SK-N-SH (cell line): ENCODE measurements around the gene MAPRE2. TPM values are rescaled to one million over a fixed set of nuclear protein-coding genes. Genes with fewer than 3 reads are reported as not detected.

Experiments
- CTCF ChIA-PET: fragments of 300-600, 350-600 bp; formaldehyde crosslinking; extraction: SDS; loops from one replicate; lab custom pipeline; 2021; lab: Yijun Ruan, JAX
- POLR2A ChIA-PET: fragments of 350-600 bp; sonication (Branson Sonifier 250); formaldehyde crosslinking; extraction: SDS; loops from one replicate; lab custom pipeline; 2020; ENCODE audit warnings: antibody characterized with exemption, inconsistent platforms; lab: Yijun Ruan, JAX
- DNase-seq: peaks from one replicate; pipeline ENCODE4 v3.0.0; 2012
- H2AFZ ChIP-seq: fragments of 200-600 bp; sonication (generic); 2 replicates; pipeline ENCODE4 v1.8.1; 2016; ENCODE audit warnings: antibody characterized with exemption, mild to moderate bottlenecking, low read depth
- H3F3A ChIP-seq: fragments of 200-600 bp; sonication (generic); replicated peaks from 2 replicates; pipeline ENCODE3; 2016; ENCODE audit warnings: antibody characterized with exemption, mild to moderate bottlenecking; ENCODE audit not compliant: insufficient read depth
- H3K27ac ChIP-seq, 2 experiments: fragments of 200-500 bp in 1 of 2; fragments of 200-600 bp in 1 of 2; sonication (Bioruptor generic) in 1 of 2; sonication (generic), shearing (Covaris generic) in 1 of 2; 2 replicates each; pipeline versions ENCODE4 v1.5.1 to v1.6.1; 2014 to 2016; ENCODE audit warnings: low read depth in 2 of 2, inconsistent platforms in 1 of 2, low read length in 1 of 2, mild to moderate bottlenecking in 1 of 2, mixed read lengths in 1 of 2
- H3K27me3 ChIP-seq: fragments of 200-600 bp; sonication (generic), shearing (Covaris generic); 2 replicates; pipeline ENCODE4 v1.6.1; 2016; ENCODE audit warnings: mixed run types; ENCODE audit not compliant: insufficient read depth
- H3K36me3 ChIP-seq, 2 experiments: fragments of 200-500 bp in 1 of 2; fragments of 200-600 bp in 1 of 2; sonication (Bioruptor generic) in 1 of 2; sonication (generic) in 1 of 2; replicated peaks in 1 of 2; 2 replicates each; pipeline versions ENCODE3 to v1.5.1; 2014 to 2016; ENCODE audit warnings: low read length in 1 of 2, mild to moderate bottlenecking in 1 of 2; ENCODE audit not compliant: insufficient read depth in 2 of 2, control insufficient read depth in 1 of 2
- H3K4me1 ChIP-seq, 2 experiments: fragments of 200-500 bp in 1 of 2; fragments of 200-600 bp in 1 of 2; sonication (Bioruptor generic) in 1 of 2; sonication (generic), shearing (Covaris generic) in 1 of 2; 2 replicates each; pipeline versions ENCODE4 v1.5.1 to v1.6.1; 2014 to 2016; ENCODE audit warnings: low read depth in 1 of 2, low read length in 1 of 2, mixed run types in 1 of 2; ENCODE audit not compliant: insufficient read depth in 2 of 2, control insufficient read depth in 1 of 2
- H3K4me2 ChIP-seq: fragments of 200-600 bp; sonication (generic), shearing (Covaris generic); 2 replicates; pipeline ENCODE4 v1.6.1; 2017; ENCODE audit warnings: mixed run types
- H3K4me3 ChIP-seq, 2 experiments: fragments of 200-500 bp in 1 of 2; fragments of 200-600 bp in 1 of 2; sonication (Bioruptor generic) in 1 of 2; sonication (generic), shearing (Covaris generic) in 1 of 2; 2 replicates each; pipeline versions ENCODE4 v1.5.1 to v1.8.1; 2014 to 2016; ENCODE audit warnings: low read depth in 2 of 2, inconsistent platforms in 1 of 2, low read length in 1 of 2, mild to moderate bottlenecking in 1 of 2, mixed read lengths in 1 of 2, moderate library complexity in 1 of 2
- H3K79me2 ChIP-seq: fragments of 200-600 bp; sonication (generic); 2 replicates; pipeline ENCODE4 v1.8.1; 2017; ENCODE audit warnings: mild to moderate bottlenecking; ENCODE audit not compliant: insufficient read depth
- H3K9ac ChIP-seq: fragments of 200-600 bp; sonication (generic); 2 replicates; pipeline ENCODE4 v1.6.1; 2017; ENCODE audit warnings: mixed run types
- H3K9me2 ChIP-seq: fragments of 200-600 bp; sonication (generic); 2 replicates; pipeline ENCODE4 v1.6.1; 2017; ENCODE audit warnings: mixed run types
- H3K9me3 ChIP-seq: fragments of 200-600 bp; sonication (generic); 2 replicates; pipeline ENCODE4 v1.6.1; 2017; ENCODE audit warnings: mixed run types, mild to moderate bottlenecking, moderate library complexity
- H4K20me1 ChIP-seq: fragments of 200-600 bp; sonication (generic); 2 replicates; pipeline ENCODE4 v1.6.1; 2017; ENCODE audit warnings: mild to moderate bottlenecking, mixed run types; ENCODE audit not compliant: insufficient read depth
- FOSL2 ChIP-seq: IDR thresholded peaks from 2 replicates; pipeline ENCODE4 v1.4.0; 2012; ENCODE audit warnings: low read depth, mild to moderate bottlenecking, moderate library complexity, borderline replicate concordance
- MAX ChIP-seq: IDR thresholded peaks from 2 replicates; pipeline ENCODE4 v1.4.0; 2012; ENCODE audit warnings: low read depth
- MXI1 ChIP-seq: IDR thresholded peaks from 2 replicates; pipeline ENCODE4 v1.6.1; 2012; ENCODE audit warnings: mild to moderate bottlenecking, low read depth, low read length, improper control_type of control experiment
- REST ChIP-seq: IDR thresholded peaks from 2 replicates; pipeline ENCODE4 v1.6.1; 2012; ENCODE audit warnings: mild to moderate bottlenecking, low read depth, low read length, moderate library complexity
- RXRA ChIP-seq: IDR thresholded peaks from 2 replicates; pipeline ENCODE4 v1.4.0; 2012; ENCODE audit warnings: low read depth, mild to moderate bottlenecking, borderline replicate concordance
- ZBTB33 ChIP-seq: IDR thresholded peaks from 2 replicates; pipeline ENCODE4 v1.4.0; 2012; ENCODE audit warnings: low read depth, borderline replicate concordance
- WGBS: methylation state at CpG from one replicate; pipeline ENCODE4 v1.1.6; 2017; ENCODE audit warnings: low lambda C conversion rate; 5-methylcytosine and 5-hydroxymethylcytosine counted together
- polyA plus RNA-seq, 3 experiments: library from polyadenylated mRNA; depleted of rRNA; stranded (reverse); fragments of >200 nt; gene quantifications; 2 replicates each; pipeline ENCODE4 v1.2.3, GENCODE V29; 2012

MAPRE2 gene
- polyA plus RNA-seq, 1 of the 3 experiments (the other 2 are of a cell fraction), result 11.5 TPM

GRCh38 chr18:35155398-35156117, 114.3 kb downstream of the MAPRE2 start (continued):
- TF ChIP-seq REST (no peak), ZBTB33 (no peak), MXI1 (peak; percentile 53; the same call in 1 of the 2 replicates), MAX (no peak)

GRCh38 chr18:35157181-35157580, 116.0 kb downstream of the MAPRE2 start:
- DNase-seq, result no peak
- no peaks in the 10 kb centered on the region for H3F3A ChIP-seq

More at GRCh38 chr18:35157181-35157580, 116.0 kb downstream of the MAPRE2 start:
- ChIA-PET POLR2A (no interaction called here), CTCF (no interaction called here)
- Histone ChIP-seq H3K9me3 (no peaks in the 10 kb centered on the region), H3K36me3 (no peaks in the 10 kb centered on the region), H3K27me3 (no peaks in the 10 kb centered on the region), H3K9ac (no peak overlapping the region), H3K27ac (no peak overlapping the region), H3K4me2 (no peak overlapping the region), H4K20me1 (no peaks in the 10 kb centered on the region), H3K4me1 (peaks cover 0 to 11% of the 10 kb centered on the region in 2 experiments; a peak in 2 of 4 replicates), H2AFZ (no peak overlapping the region), H3K9me2 (no peaks in the 10 kb centered on the region), H3K4me3 (no peak overlapping the region), H3K79me2 (no peaks in the 10 kb centered on the region)
- no peak for TF ChIP-seq FOSL2
- TF ChIP-seq RXRA, result no peak
- TF ChIP-seq MXI1, result no peak
- no peak for TF ChIP-seq ZBTB33
- 78% methylated on average over 4 of the region's 4 CpGs for WGBS
